Panc1 (cell line): ENCODE results near the gene CDK2AP2. TPM values are rescaled to one million over a fixed set of nuclear protein-coding genes. Genes with fewer than 3 reads are reported as not detected.

Experiments used
- ATAC-seq: fragments of 200-7000 bp; cut with Tn5 transposase; 2 replicates; pipeline ENCODE4 v1.9.1; 2020; ENCODE audit warnings: mild to moderate bottlenecking, moderate library complexity
- BruUV-seq: library from RNA; stranded (reverse); fragments of 400-500 nt; replicated peaks from 2 replicates; lab custom pipeline; 2021; lab: Mats Ljungman, UMichigan
- CTCF ChIA-PET: fragments of 300-600 bp; sonication (Branson Sonifier 250); formaldehyde crosslinking; loops from one replicate; lab custom pipeline; 2022; ENCODE audit warnings: antibody characterized with exemption; lab: Charles Lee
- POLR2A ChIA-PET: fragments of 300-600 bp; sonication (Branson Sonifier 250); formaldehyde crosslinking; loops from one replicate; lab custom pipeline; 2022; ENCODE audit warnings: antibody characterized with exemption; lab: Charles Lee
- DNase-seq: peaks from one replicate; pipeline ENCODE4 v3.0.0-alpha.2; 2010; ENCODE audit warnings: low read depth, low spot score
- H3K27ac ChIP-seq: 2 replicates; pipeline ENCODE4 v1.5.1; 2011; ENCODE audit warnings: mild to moderate bottlenecking, low read length, inconsistent platforms
- H3K27me3 ChIP-seq: fragments of 200-500 bp; sonication (Bioruptor generic); 2 replicates; pipeline ENCODE4 v1.6.0; 2014; ENCODE audit warnings: low read length, inconsistent platforms; ENCODE audit not compliant: control insufficient read depth, insufficient read depth
- H3K36me3 ChIP-seq: fragments of 200-500 bp; sonication (Bioruptor generic); 2 replicates; pipeline ENCODE4 v1.5.1; 2014; ENCODE audit warnings: inconsistent platforms, mild to moderate bottlenecking, low read length, moderate library complexity; ENCODE audit not compliant: control insufficient read depth, insufficient read depth
- H3K4me1 ChIP-seq: 2 replicates; pipeline ENCODE4 v1.5.1; 2011; ENCODE audit warnings: inconsistent platforms, mild to moderate bottlenecking, low read length, moderate library complexity; ENCODE audit not compliant: control insufficient read depth, insufficient read depth
- H3K4me3 ChIP-seq, 2 experiments: 2 replicates each; pipeline ENCODE4 v1.5.1; 2011 to 2012; ENCODE audit warnings: low read depth in 2 of 2, low read length in 2 of 2, mild to moderate bottlenecking in 2 of 2, inconsistent platforms in 1 of 2, moderate library complexity in 1 of 2
- H3K9me3 ChIP-seq: fragments of 200-500 bp; sonication (Bioruptor generic); 2 replicates; pipeline ENCODE4 v1.5.1; 2014; ENCODE audit warnings: low read depth, mild to moderate bottlenecking, inconsistent platforms, low read length, moderate library complexity; ENCODE audit not compliant: control insufficient read depth, insufficient read depth
- CTCF ChIP-seq: fragments of 450-650 bp; IDR thresholded peaks from 2 replicates; pipeline ENCODE4 v1.5.1; 2017; ENCODE audit warnings: mild to moderate bottlenecking
- POLR2AphosphoS5 ChIP-seq: IDR thresholded peaks from 2 replicates; pipeline ENCODE4 v1.6.1; 2012; ENCODE audit warnings: mild to moderate bottlenecking, low read depth, low read length, moderate library complexity
- REST ChIP-seq, 2 experiments: IDR thresholded peaks; 2 replicates each; pipeline ENCODE4 v1.6.1; 2011 to 2012; ENCODE audit warnings: low read depth in 2 of 2, control low read depth in 1 of 2, low read length in 1 of 2, mild to moderate bottlenecking in 1 of 2, moderate library complexity in 1 of 2; ENCODE audit not compliant: insufficient read depth in 1 of 2
- SIN3A ChIP-seq: IDR thresholded peaks from 2 replicates; pipeline ENCODE4 v1.6.1; 2012; ENCODE audit warnings: low read depth, mild to moderate bottlenecking, low read length, moderate library complexity, borderline replicate concordance; ENCODE audit not compliant: insufficient read depth
- TCF7L2 ChIP-seq: IDR thresholded peaks from 2 replicates; pipeline ENCODE4 v1.6.1; 2011; ENCODE audit warnings: mild to moderate bottlenecking, low read depth, low read length, inconsistent platforms
- in situ Hi-C: cut with HindIII; loops from 2 replicates; pipeline ENCODE4 v1.10.0; 2016; ENCODE audit warnings: low sequenced_read_pairs, low pct_unique_long_range_greater_than_20kb
- intact Hi-C: fragments of 100-400 bp; cut with micrococcal nuclease; formaldehyde crosslinking; loops from one replicate; pipeline ENCODE4 v1.10.0; 2022; ENCODE audit not compliant: unreplicated experiment
- total RNA-seq: library from RNA; stranded (reverse); gene quantifications from one replicate; pipeline ENCODE4 v1.2.1, GENCODE V29; 2021; ENCODE audit not compliant: unreplicated experiment

The CDK2AP2 gene
- total RNA-seq, 1 experiment from 2014 or later = 76.1 TPM

- ChIA-PET CTCF (no interaction called here), POLR2A (no interaction called here)
- H3K4me3 ChIP-seq = no peak within 1 kb of the TSS
- no peaks in the 10 kb centered on the region for H3K27me3 ChIP-seq
- BruUV-seq = no TSS peak
- DNase-seq (no peak), ATAC-seq (0 out of 2 replicates have a peak, but pooled peaks have one; percentile 40)
- H3K9me3 ChIP-seq = no peaks in the 10 kb centered on the region
- TF ChIP-seq CTCF (no peak), TCF7L2 (no peak), POLR2AphosphoS5 (no peak), REST (IDR thresholded peaks at IDR 0.05; ENCODE audit: insufficient read depth in 1 of 2, low read depth in 2 of 2, low read length in 1 of 2) (no peak), SIN3A (no peak)
- intact Hi-C loops = no loop called here
- H3K27ac ChIP-seq = no peak within 1 kb of the TSS
- H3K36me3 ChIP-seq = no peaks in the 10 kb centered on the region
- in situ Hi-C loops = no loop called here
- H3K4me1 ChIP-seq = peaks cover 3% of the 10 kb centered on the region; the same call in 1 of the 2 replicates
These were observed 15.0 kb upstream of the CDK2AP2 start, which contains the start of gene CABP2 for GRCh38 chr11:67522844-67523555. TSS of gene CABP2 (minus strand) at chr11:67523446. CDS start at chr11:67523326, 120 bp downstream.

GRCh38 chr11:67522338-67522737 lies 14.4 kb upstream of the CDK2AP2 start:
- in situ Hi-C loops = no loop called here
- no peak for TF ChIP-seq REST (IDR thresholded peaks at IDR 0.05; ENCODE audit: insufficient read depth in 1 of 2, low read depth in 2 of 2, low read length in 1 of 2)
- TF ChIP-seq TCF7L2 = no peak
- no peak for TF ChIP-seq POLR2AphosphoS5
- no peak for TF ChIP-seq SIN3A
- TF ChIP-seq CTCF = no peak
- CTCF ChIA-PET = no interaction called here

More at GRCh38 chr11:67522338-67522737, 14.4 kb upstream of the CDK2AP2 start:
- H3K9me3 ChIP-seq = no peaks in the 10 kb centered on the region
- H3K36me3 ChIP-seq = no peaks in the 10 kb centered on the region
- ATAC-seq = no peak
- H3K4me1 ChIP-seq = peaks cover 3% of the 10 kb centered on the region; the same call in 1 of the 2 replicates
- no peaks in the 10 kb centered on the region for H3K27me3 ChIP-seq
- DNase-seq = no peak
- intact Hi-C loops = no loop called here
- no TSS peak for BruUV-seq
- no peak overlapping the region for H3K4me3 ChIP-seq
- POLR2A ChIA-PET = no interaction called here
- no peak overlapping the region for H3K27ac ChIP-seq
